GM21576 (cell line): ENCODE measurements around the gene PPP1R2.
"Not testable (repeated sequence)": the region's sequence is repeated elsewhere in the genome, so short reads cannot be mapped to it uniquely, and the experiment has no call there.

Experiments used
- ATAC-seq: cut with Tn5 transposase; IDR thresholded peaks from one replicate; pipeline ENCODE4 v1.9.1; 2021; ENCODE audit warnings: mild to moderate bottlenecking, moderate library complexity; ENCODE audit not compliant: unreplicated experiment

The PPP1R2 gene

GRCh38 chr3:195540027-195540426 is 3.1 kb downstream of the PPP1R2 start:
- ATAC-seq, result no peak

GRCh38 chr3:195539479-195539878 is 3.6 kb downstream of the PPP1R2 start:
- no peak for ATAC-seq

- ATAC-seq, result peak; percentile 57
These were observed 5.1 kb downstream of the PPP1R2 start for GRCh38 chr3:195537995-195538394.

GRCh38 chr3:195535293-195535692 is 7.8 kb downstream of the PPP1R2 start:
- ATAC-seq, result no peak

DNA sequence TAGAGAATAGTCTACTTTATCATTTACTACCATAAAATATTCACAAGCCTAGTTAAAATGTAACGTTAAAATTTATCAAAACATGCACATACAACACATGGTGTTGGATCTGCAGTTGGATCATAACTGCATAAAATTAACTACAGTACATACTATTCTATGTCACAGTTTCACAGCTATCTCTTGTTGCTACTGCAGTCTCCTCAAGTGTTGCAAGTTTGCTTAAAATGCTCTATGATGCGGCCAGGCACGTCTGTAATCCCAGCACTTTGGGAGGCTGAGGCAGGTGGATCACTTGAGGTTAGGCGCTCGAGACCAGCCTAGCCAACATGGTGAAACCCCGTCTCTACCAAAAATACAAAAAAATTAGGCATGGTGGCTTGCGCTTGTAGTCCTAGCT is 10.3 kb downstream of the PPP1R2 start:
- ATAC-seq, result no peak

- no peak for ATAC-seq
These were observed 10.8 kb downstream of the PPP1R2 start for GRCh38 chr3:195532345-195532744.

DNA sequence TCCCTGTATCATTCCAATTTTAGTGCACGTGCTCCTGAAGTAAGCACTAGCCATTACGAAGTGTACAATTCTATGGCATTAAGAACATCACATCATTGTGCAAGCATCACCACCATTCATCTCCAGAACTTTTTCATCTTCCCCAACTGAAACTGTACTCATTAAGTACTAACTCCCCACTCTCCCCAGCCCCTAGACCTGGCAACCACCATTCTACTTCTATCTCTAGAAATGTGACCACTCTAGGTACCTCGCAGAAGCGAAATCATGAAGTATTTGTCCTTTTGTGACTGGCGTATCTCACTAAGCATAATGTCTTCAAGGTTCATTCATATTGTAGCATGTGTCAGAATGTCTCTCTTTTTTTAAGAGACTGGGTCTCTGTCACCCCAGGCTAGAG is 11.4 kb downstream of the PPP1R2 start:
- ATAC-seq, result no peak

DNA sequence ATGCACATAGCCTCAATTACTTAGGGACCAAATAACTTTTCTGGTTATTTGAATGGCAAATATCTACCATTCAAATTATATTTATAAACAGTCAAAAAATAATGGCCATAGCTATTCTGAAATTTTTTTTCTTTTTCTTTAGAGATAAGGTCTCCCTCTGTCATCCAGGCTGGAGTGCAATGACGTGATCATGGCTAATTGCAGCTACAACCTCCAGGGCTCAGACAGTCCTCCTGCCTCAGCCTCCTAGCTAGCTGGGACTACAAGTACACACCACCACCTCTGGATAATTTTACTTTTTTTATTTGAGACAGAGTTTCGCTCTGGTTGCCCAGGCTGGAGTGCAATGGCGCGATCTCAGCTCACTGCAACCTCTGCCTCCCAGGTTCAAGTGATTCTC is 16.6 kb downstream of the PPP1R2 start:
- ATAC-seq, result no peak

- ATAC-seq, result no peak
These were observed 18.8 kb downstream of the PPP1R2 start for GRCh38 chr3:195524171-195524896.

DNA sequence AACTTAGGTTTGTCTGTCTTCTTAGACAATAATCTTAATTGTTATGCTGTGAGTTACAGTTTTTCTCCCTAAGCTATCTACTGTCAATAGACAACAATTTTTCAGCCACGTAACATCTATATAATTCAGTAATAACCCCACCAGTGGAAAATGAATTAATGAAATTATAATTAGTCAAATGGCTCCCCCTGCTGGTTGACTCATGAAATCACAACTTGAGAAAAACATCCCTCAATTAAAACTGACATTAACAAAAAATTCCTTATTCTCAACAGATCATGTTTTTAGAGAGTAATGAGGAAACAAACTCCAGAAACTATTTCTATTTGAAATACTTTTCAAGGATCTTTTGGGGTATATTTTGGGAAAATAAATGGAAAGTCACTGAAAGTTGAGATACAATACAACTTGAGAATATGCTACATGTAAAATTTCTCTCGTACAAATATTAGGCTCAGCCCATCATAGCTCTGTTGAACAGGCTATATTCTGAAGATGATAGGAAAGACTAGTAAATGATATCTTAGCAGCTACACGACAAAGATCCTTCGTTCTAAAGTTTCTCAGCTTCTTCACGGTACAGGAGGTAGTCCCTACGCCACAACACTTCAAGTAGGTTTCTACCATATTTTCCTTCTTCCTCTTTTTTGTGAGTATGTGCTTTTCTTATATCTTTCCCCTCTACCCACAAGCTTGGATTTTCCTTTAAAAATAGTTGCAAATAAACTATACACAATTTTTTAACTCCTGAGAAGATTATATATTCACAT is 20.7 kb downstream of the PPP1R2 start:
- no peak for ATAC-seq

DNA sequence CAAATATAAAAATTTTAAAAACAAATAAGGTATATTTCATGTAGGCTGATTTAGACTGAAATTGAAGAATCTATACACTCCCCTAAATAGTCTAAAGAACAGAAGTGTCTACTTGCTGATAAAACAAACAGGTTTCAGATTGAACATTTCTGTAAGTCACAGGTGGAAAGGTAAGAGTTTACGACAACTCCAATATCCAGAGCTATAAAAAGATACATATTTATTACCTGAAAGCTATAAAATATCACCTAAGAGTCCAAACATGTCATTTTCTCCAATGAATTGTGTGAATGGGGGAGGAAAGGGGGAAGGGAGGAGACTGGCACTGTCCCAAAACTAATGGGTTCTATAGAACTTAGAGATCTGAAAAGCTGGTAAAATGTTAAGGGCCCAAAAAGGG is 26.1 kb downstream of the PPP1R2 start:
- ATAC-seq, result no peak

- ATAC-seq, result not testable (repeated sequence)
These were observed 28.4 kb downstream of the PPP1R2 start for GRCh38 chr3:195514610-195515235.

DNA sequence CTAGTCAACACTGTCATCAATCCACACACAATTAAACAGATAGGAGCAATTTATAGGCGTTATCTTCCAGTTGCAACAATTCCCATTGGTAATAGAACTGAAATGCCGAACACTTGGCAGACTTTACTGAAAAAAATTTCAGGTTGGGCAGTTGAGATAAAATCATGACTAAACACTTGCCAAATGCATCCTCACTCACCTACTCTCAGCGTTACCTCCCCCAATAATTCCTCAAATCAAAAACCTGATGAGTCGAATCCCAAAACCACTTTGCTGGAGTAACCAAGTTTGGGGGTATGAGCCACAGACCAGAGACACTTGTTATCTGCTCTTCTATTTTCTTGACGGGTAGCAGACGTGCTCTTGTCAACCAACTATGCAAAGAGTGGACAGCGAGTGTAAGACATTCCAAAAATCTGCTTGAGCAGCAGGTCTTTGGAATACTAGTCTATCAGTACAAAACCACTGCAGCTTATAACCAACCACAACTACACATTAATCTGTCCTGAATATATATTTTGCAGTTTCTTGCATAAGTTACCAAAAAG is 30.3 kb downstream of the PPP1R2 start:
- no peak for ATAC-seq

GRCh38 chr3:195511136-195511535 is 32.0 kb downstream of the PPP1R2 start:
- ATAC-seq, result no peak

DNA sequence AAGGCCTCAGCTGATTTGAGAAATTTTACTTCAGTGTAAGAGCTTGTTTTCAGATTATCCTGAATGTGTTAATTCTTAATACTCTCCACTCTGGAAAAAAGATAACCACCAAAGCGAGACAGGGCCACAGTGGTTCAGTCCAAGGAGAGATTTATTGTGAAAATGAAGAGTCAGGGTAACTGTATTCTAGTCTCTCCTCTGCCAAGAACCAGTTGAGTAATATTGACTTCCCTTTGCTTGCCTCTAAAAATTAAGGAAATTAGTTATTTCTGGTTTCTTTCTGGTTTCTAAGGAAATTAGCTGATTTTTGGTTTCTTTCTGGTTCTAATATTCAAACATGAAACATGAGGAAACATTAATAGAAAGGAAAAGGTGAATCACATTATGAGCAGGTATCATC is 34.9 kb downstream of the PPP1R2 start:
- no peak for ATAC-seq

GRCh38 chr3:195475614-195476013 is 67.5 kb downstream of the PPP1R2 start:
- no peak for ATAC-seq

DNA sequence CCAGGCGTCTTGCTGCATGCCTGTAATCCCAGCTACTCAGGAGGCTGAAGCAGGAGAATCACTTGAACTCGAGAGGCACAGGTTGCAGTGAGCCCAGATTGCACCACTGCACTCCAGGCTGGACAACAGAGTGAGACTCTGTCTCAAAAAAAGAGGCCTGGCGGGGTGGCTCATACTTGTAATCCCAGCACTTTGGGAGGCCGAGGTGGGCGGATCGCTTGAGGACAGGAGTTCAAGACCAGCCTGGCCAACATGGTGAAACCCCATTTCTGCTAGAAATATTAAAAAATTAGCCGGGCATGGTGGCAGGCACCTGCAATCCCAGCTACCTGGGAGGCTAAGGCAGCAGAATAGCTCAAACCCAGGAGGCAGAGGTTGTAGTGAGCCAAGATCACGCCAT is 68.0 kb downstream of the PPP1R2 start:
- not testable (repeated sequence) for ATAC-seq

DNA sequence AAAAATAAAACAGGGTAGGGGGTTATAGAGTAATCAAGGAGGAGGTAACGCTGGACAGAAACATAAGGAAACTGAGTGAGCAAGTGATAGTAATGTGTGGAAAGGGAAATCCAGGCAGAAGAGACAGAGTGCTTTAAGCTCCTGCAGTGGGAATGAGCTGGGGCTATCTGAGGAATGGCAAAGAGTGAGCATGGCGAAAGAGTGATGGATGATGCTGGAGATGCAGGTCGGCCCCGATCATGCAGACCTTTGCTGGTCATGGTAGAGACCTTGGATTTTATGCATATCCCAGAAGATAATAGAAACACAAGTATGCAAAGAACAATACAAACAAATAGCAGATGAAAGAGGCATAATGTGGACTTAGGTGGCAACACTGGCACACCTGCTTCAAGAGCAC is 74.3 kb downstream of the PPP1R2 start:
- no peak for ATAC-seq

DNA sequence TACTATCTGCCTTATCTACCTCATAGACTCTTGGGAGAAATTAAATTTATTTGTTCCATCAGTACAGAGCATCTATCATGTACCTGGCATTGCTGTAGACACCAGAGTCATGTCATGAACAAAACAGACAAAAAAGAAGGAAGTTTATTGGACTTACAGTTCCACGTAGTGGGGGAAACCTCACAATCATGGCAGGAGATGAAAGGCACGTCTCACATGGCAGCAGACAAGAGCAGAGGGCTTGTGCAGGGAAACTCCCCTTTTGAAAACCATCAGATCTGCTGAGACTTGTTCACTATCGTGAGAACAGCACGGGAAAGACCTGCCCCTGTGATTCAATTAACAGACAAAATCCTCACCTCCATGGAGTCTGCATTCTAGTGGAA is 74.7 kb downstream of the PPP1R2 start:
- ATAC-seq, result no peak

- no peak for ATAC-seq
These were observed 75.3 kb downstream of the PPP1R2 start for GRCh38 chr3:195467641-195468390.

- ATAC-seq, result no peak
These were observed 76.9 kb downstream of the PPP1R2 start for GRCh38 chr3:195466251-195466650.
